ENCODE measurements around the gene MINK1.

Gene MINK1

GRCh38 chr17:4839965-4840892 is 7.1 kb downstream of the MINK1 start:
- no peak for DNase-seq (ENCODE audit: low read depth)
- H3K4me3 ChIP-seq (ENCODE audit: low read depth, low read length), result no peak overlapping the region
- TF ChIP-seq POLR2A (IDR thresholded peaks at IDR 0.05; ENCODE audit: extremely low read depth, insufficient read length) (no peak), MYC (IDR thresholded peaks at IDR 0.05; ENCODE audit: low read depth, low read length) (no peak), MAX (IDR thresholded peaks at IDR 0.05; ENCODE audit: low read depth, low read length) (no peak)
- TF ChIP-seq, protein P1, sequence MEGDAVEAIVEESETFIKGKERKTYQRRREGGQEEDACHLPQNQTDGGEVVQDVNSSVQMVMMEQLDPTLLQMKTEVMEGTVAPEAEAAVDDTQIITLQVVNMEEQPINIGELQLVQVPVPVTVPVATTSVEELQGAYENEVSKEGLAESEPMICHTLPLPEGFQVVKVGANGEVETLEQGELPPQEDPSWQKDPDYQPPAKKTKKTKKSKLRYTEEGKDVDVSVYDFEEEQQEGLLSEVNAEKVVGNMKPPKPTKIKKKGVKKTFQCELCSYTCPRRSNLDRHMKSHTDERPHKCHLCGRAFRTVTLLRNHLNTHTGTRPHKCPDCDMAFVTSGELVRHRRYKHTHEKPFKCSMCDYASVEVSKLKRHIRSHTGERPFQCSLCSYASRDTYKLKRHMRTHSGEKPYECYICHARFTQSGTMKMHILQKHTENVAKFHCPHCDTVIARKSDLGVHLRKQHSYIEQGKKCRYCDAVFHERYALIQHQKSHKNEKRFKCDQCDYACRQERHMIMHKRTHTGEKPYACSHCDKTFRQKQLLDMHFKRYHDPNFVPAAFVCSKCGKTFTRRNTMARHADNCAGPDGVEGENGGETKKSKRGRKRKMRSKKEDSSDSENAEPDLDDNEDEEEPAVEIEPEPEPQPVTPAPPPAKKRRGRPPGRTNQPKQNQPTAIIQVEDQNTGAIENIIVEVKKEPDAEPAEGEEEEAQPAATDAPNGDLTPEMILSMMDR (IDR thresholded peaks at IDR 0.05; ENCODE audit: low read depth, low read length), result no peak

GRCh38 chr17:4840893-4841242 is 7.7 kb downstream of the MINK1 start:
- TF ChIP-seq MYC (IDR thresholded peaks at IDR 0.05; ENCODE audit: low read depth, low read length) (no peak), POLR2A (IDR thresholded peaks at IDR 0.05; ENCODE audit: extremely low read depth, insufficient read length) (no peak), MAX (IDR thresholded peaks at IDR 0.05; ENCODE audit: low read depth, low read length) (no peak)
- TF ChIP-seq, protein P1 (IDR thresholded peaks at IDR 0.05; ENCODE audit: low read depth, low read length), result no peak
- H3K4me3 ChIP-seq (ENCODE audit: low read depth, low read length), result no peak overlapping the region
- DNase-seq (ENCODE audit: low read depth), result no peak

- no peak for TF ChIP-seq POLR2A (IDR thresholded peaks at IDR 0.05; ENCODE audit: extremely low read depth, insufficient read length)
- TF ChIP-seq, protein P1 (IDR thresholded peaks at IDR 0.05; ENCODE audit: low read depth, low read length), result no peak
- TF ChIP-seq MAX (IDR thresholded peaks at IDR 0.05; ENCODE audit: low read depth, low read length), result no peak
- no peak for TF ChIP-seq MYC (IDR thresholded peaks at IDR 0.05; ENCODE audit: low read depth, low read length)
- no peak overlapping the region for H3K4me3 ChIP-seq (ENCODE audit: low read depth, low read length)
- no peak for DNase-seq (ENCODE audit: low read depth)
These were observed 9.2 kb downstream of the MINK1 start for GRCh38 chr17:4842376-4842775.

DNA sequence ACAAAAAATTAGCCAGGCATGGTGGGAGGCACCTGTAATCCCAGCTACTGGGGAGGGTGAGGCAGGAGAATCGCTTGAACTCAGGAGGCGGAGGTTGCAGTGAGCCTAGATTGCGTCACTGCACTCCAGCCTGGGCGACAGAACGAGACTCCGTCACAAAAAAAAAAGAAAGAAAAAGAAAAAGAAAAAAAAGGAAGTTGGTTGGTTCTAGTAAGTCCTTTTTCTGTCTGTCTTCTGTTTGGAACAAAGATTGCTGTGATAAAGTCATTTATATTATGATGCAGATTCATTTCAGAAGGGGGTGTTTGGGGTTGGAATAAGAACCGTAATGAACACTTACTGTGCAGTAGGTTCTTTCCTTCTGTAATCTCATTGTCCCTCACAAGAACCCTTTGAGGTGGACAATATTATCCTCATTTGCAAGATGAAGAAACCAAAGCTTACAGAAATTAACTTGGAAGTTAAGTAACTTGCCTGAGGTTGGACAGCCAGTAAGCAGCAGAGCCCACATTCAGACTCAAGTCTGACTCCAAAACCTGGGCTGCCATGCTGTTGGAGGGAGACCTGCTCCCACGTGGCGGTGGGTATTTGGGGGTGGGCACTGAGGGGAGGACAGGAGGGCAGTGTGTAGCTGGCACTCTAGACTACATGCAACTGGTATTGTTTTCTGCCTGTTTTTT is 10.3 kb downstream of the MINK1 start:
- TF ChIP-seq MYC (IDR thresholded peaks at IDR 0.05; ENCODE audit: low read depth, low read length), result no peak
- no peak overlapping the region for H3K4me3 ChIP-seq (ENCODE audit: low read depth, low read length)
- no peak for DNase-seq (ENCODE audit: low read depth)

- no peak overlapping the region for H3K4me3 ChIP-seq (ENCODE audit: low read depth, low read length)
- TF ChIP-seq MYC (IDR thresholded peaks at IDR 0.05; ENCODE audit: low read depth, low read length), result no peak
- no peak for TF ChIP-seq MAX (IDR thresholded peaks at IDR 0.05; ENCODE audit: low read depth, low read length)
- no peak for TF ChIP-seq POLR2A (IDR thresholded peaks at IDR 0.05; ENCODE audit: extremely low read depth, insufficient read length)
- TF ChIP-seq, protein P1 (IDR thresholded peaks at IDR 0.05; ENCODE audit: low read depth, low read length), result no peak
- no peak for DNase-seq (ENCODE audit: low read depth)
These were observed 12.0 kb downstream of the MINK1 start for GRCh38 chr17:4845118-4845517.

Measured in NB4 (cell line).